H9 (cell line): ENCODE measurements around the gene RASSF8. TPM values are rescaled to one million over a fixed set of nuclear protein-coding genes. Genes with fewer than 3 reads are reported as not detected.

ENCODE experiments used
- DNase-seq: peaks from one replicate; pipeline ENCODE4 v3.0.0-alpha.2; 2017
- H2AFZ ChIP-seq: one replicate; pipeline ENCODE4 v1.6.1; 2013; ENCODE audit warnings: mild to moderate bottlenecking, low read length, control low read depth, moderate library complexity
- H2AK5ac ChIP-seq: 2 replicates; pipeline ENCODE4 v1.6.1; 2013; ENCODE audit warnings: low read length, control low read depth, mixed read lengths; ENCODE audit not compliant: insufficient read length
- H2BK120ac ChIP-seq: one replicate; pipeline ENCODE4 v1.6.1; 2013; ENCODE audit warnings: low read depth, mild to moderate bottlenecking, low read length, control low read depth, inconsistent platforms; ENCODE audit not compliant: poor library complexity, severe bottlenecking
- H2BK12ac ChIP-seq: 2 replicates; pipeline ENCODE4 v1.6.1; 2013; ENCODE audit warnings: low read length, control low read depth, mixed read lengths, low read depth; ENCODE audit not compliant: insufficient read length
- H2BK15ac ChIP-seq: 2 replicates; pipeline ENCODE4 v1.6.1; 2013; ENCODE audit warnings: low read depth, low read length, control low read depth
- H2BK20ac ChIP-seq: one replicate; pipeline ENCODE4 v1.6.1; 2013; ENCODE audit warnings: low read depth, mild to moderate bottlenecking, low read length, control low read depth, inconsistent platforms; ENCODE audit not compliant: poor library complexity, severe bottlenecking
- H2BK5ac ChIP-seq: 2 replicates; pipeline ENCODE4 v1.6.1; 2013; ENCODE audit warnings: low read length, control low read depth, mixed read lengths; ENCODE audit not compliant: insufficient read length
- H3K14ac ChIP-seq: 2 replicates; pipeline ENCODE4 v1.6.1; 2013; ENCODE audit warnings: low read length, control low read depth; ENCODE audit not compliant: insufficient read depth
- H3K18ac ChIP-seq: 2 replicates; pipeline ENCODE4 v1.6.1; 2013; ENCODE audit warnings: low read depth, mild to moderate bottlenecking, mixed read lengths, low read length, control low read depth; ENCODE audit not compliant: insufficient read length
- H3K23ac ChIP-seq: 2 replicates; pipeline ENCODE4 v1.6.1; 2013; ENCODE audit warnings: low read length, control low read depth, mixed read lengths, low read depth; ENCODE audit not compliant: insufficient read length
- H3K23me2 ChIP-seq: 2 replicates; pipeline ENCODE4 v1.6.1; 2013; ENCODE audit warnings: low read depth, mild to moderate bottlenecking, mixed read lengths, low read length, control low read depth; ENCODE audit not compliant: insufficient read length, poor library complexity, severe bottlenecking
- H3K27ac ChIP-seq: 2 replicates; pipeline ENCODE4 v1.5.1; 2013; ENCODE audit warnings: low read length, control low read depth, mixed read lengths, low read depth; ENCODE audit not compliant: insufficient read length
- H3K27me3 ChIP-seq: 2 replicates; pipeline ENCODE4 v1.6.1; 2013; ENCODE audit warnings: low read length, control low read depth, inconsistent platforms; ENCODE audit not compliant: insufficient read depth
- H3K4ac ChIP-seq: 2 replicates; pipeline ENCODE4 v1.6.1; 2013; ENCODE audit warnings: low read depth, mild to moderate bottlenecking, control low read depth, inconsistent platforms, low read length, moderate library complexity
- H3K4me1 ChIP-seq: 2 replicates; pipeline ENCODE4 v1.6.1; 2013; ENCODE audit warnings: low read length, control low read depth, inconsistent platforms; ENCODE audit not compliant: insufficient read depth
- H3K4me2 ChIP-seq: 2 replicates; pipeline ENCODE4 v1.6.1; 2013; ENCODE audit warnings: low read length, control low read depth, mixed read lengths; ENCODE audit not compliant: insufficient read length, insufficient read depth
- H3K56ac ChIP-seq: 2 replicates; pipeline ENCODE4 v1.6.1; 2013; ENCODE audit warnings: low read depth, mild to moderate bottlenecking, mixed read lengths, low read length, control low read depth; ENCODE audit not compliant: insufficient read length
- H3K79me1 ChIP-seq: 2 replicates; pipeline ENCODE4 v1.6.1; 2013; ENCODE audit warnings: low read depth, mild to moderate bottlenecking, moderate library complexity, low read length, control low read depth, inconsistent platforms; ENCODE audit not compliant: insufficient read depth, poor library complexity, severe bottlenecking
- H3K79me2 ChIP-seq: 2 replicates; pipeline ENCODE4 v1.6.1; 2013; ENCODE audit warnings: low read length, control low read depth, inconsistent platforms; ENCODE audit not compliant: insufficient read depth
- H3K9ac ChIP-seq: 2 replicates; pipeline ENCODE4 v1.6.1; 2013; ENCODE audit warnings: low read length, control low read depth, mixed read lengths; ENCODE audit not compliant: insufficient read length; ENCODE audit errors: extremely low read depth
- H3K9me3 ChIP-seq: one replicate; pipeline ENCODE4 v1.6.1; 2013; ENCODE audit warnings: low read depth, low read length, inconsistent platforms; ENCODE audit not compliant: control insufficient read depth
- H3T11ph ChIP-seq: one replicate; pipeline ENCODE4 v1.6.1; 2013; ENCODE audit warnings: mild to moderate bottlenecking, low read length, control low read depth, inconsistent platforms
- H4K20me1 ChIP-seq: one replicate; pipeline ENCODE4 v1.6.1; 2013; ENCODE audit not compliant: control insufficient read depth, insufficient read length, insufficient read depth
- H4K5ac ChIP-seq: 2 replicates; pipeline ENCODE4 v1.6.1; 2013; ENCODE audit warnings: low read depth, mild to moderate bottlenecking, mixed read lengths, low read length, control low read depth; ENCODE audit not compliant: insufficient read length
- H4K8ac ChIP-seq: replicated peaks from 2 replicates; pipeline ENCODE4 v1.6.1; 2013; ENCODE audit warnings: low read length, control low read depth, mixed read lengths, low read depth; ENCODE audit not compliant: insufficient read length
- H4K91ac ChIP-seq: 2 replicates; pipeline ENCODE4 v1.6.1; 2013; ENCODE audit warnings: low read depth, mild to moderate bottlenecking, moderate library complexity, mixed read lengths, low read length, control low read depth; ENCODE audit not compliant: insufficient read length
- H3K27ac Mint-ChIP-seq, 3 experiments: 2 replicates in 2 of 3; 3 replicates in 1 of 3; pipeline ENCODE4 v1.8.0; 2020 to 2021; ENCODE audit warnings: mixed read lengths in 3 of 3, mild to moderate bottlenecking in 1 of 3, moderate library complexity in 1 of 3
- H3K27me3 Mint-ChIP-seq: 2 replicates; pipeline ENCODE4 v1.8.0; 2021; ENCODE audit warnings: low read depth, mild to moderate bottlenecking, moderate library complexity, mixed read lengths
- H3K36me3 Mint-ChIP-seq, 3 experiments: 2 replicates in 2 of 3; 3 replicates in 1 of 3; pipeline ENCODE4 v1.8.0; 2020 to 2021; ENCODE audit warnings: low read depth in 3 of 3, mixed read lengths in 3 of 3; ENCODE audit not compliant: insufficient read depth in 1 of 3
- H3K4me1 Mint-ChIP-seq, 2 experiments: 2 replicates each; pipeline ENCODE4 v1.8.0; 2020; ENCODE audit warnings: mixed read lengths in 2 of 2
- H3K4me3 Mint-ChIP-seq, 2 experiments: 2 replicates in 1 of 2; 3 replicates in 1 of 2; pipeline ENCODE4 v1.8.0; 2020 to 2021; ENCODE audit warnings: mild to moderate bottlenecking in 2 of 2, mixed read lengths in 2 of 2, moderate library complexity in 1 of 2
- H3K9me3 Mint-ChIP-seq, 2 experiments: 2 replicates in 1 of 2; 3 replicates in 1 of 2; pipeline ENCODE4 v1.8.0; 2020; ENCODE audit warnings: mild to moderate bottlenecking in 2 of 2, mixed read lengths in 2 of 2, moderate library complexity in 1 of 2
- WGBS: extraction: QIAGEN DNeasy Blood & Tissue Kit; methylation state at CpG from one replicate; pipeline ENCODE4 v1.1.7; 2013; ENCODE audit warnings: missing lambda C conversion rate, low lambda C conversion rate, mixed read lengths; ENCODE audit not compliant: insufficient read length; ENCODE audit errors: extremely low coverage; 5-methylcytosine and 5-hydroxymethylcytosine counted together
- total RNA-seq: library from RNA; stranded (reverse); gene quantifications from 2 replicates; pipeline ENCODE4 v1.2.1, GENCODE V29; 2021
- TF ChIP-seq, protein P1 (sequence below): fragments of 200-600 bp; sonication (generic); conservative IDR thresholded peaks from 3 replicates; pipeline ENCODE4 v1.8.0; 2021; ENCODE audit warnings: antibody characterized with exemption, mild to moderate bottlenecking

Gene RASSF8
- total RNA-seq, 1 experiment from 2014 or later, result 38.8 TPM

GRCh38 chr12:25970916-25971653, 12.6 kb downstream of the RASSF8 start:
- Histone ChIP-seq H3K14ac (no peak overlapping the region), H3K4me1 (peaks cover 3% of the 10 kb centered on the region; the same call in 1 of the 2 replicates), H2AK5ac (no peak overlapping the region), H4K91ac (no peak overlapping the region), H3K56ac (no peak overlapping the region), H4K8ac (no peak overlapping the region), H4K20me1 (no peaks in the 10 kb centered on the region), H3K79me2 (peaks cover 11% of the 10 kb centered on the region; the same call in 1 of the 2 replicates), H2BK20ac (no peak overlapping the region), H4K5ac (no peak overlapping the region), H3K4me2 (no peak overlapping the region), H2BK5ac (no peak overlapping the region), H3K9me3 (no peaks in the 10 kb centered on the region), H3K23me2 (no peaks in the 10 kb centered on the region), H2BK120ac (no peak overlapping the region), H3K18ac (no peak overlapping the region), H3K27ac (no peak overlapping the region), H3K23ac (no peak overlapping the region), H3K9ac (no peak overlapping the region), H3K27me3 (no peaks in the 10 kb centered on the region), H2AFZ (no peak overlapping the region), H2BK15ac (no peak overlapping the region), H3K79me1 (peaks cover 4% of the 10 kb centered on the region), H2BK12ac (no peak overlapping the region), H3T11ph (no peak overlapping the region), H3K4ac (no peak overlapping the region)
- peaks cover 56 to 60% of the 10 kb centered on the region in 2 experiments for H3K4me1 Mint-ChIP-seq
- TF ChIP-seq, protein P1, sequence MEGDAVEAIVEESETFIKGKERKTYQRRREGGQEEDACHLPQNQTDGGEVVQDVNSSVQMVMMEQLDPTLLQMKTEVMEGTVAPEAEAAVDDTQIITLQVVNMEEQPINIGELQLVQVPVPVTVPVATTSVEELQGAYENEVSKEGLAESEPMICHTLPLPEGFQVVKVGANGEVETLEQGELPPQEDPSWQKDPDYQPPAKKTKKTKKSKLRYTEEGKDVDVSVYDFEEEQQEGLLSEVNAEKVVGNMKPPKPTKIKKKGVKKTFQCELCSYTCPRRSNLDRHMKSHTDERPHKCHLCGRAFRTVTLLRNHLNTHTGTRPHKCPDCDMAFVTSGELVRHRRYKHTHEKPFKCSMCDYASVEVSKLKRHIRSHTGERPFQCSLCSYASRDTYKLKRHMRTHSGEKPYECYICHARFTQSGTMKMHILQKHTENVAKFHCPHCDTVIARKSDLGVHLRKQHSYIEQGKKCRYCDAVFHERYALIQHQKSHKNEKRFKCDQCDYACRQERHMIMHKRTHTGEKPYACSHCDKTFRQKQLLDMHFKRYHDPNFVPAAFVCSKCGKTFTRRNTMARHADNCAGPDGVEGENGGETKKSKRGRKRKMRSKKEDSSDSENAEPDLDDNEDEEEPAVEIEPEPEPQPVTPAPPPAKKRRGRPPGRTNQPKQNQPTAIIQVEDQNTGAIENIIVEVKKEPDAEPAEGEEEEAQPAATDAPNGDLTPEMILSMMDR, result peak; percentile 50
- H3K4me3 Mint-ChIP-seq, result no peak overlapping the region
- no peaks in the 10 kb centered on the region for H3K27me3 Mint-ChIP-seq
- H3K9me3 Mint-ChIP-seq, result no peaks in the 10 kb centered on the region
- H3K36me3 Mint-ChIP-seq, result no peaks in the 10 kb centered on the region
- no CpG with 5 or more reads among the region's 5 CpGs for WGBS
- DNase-seq, result no peak
- no peak overlapping the region for H3K27ac Mint-ChIP-seq
